NCI-H2029 (cell line): ENCODE results near the gene GRM1.
"Not testable (repeated sequence)": the region's sequence is repeated elsewhere in the genome, so short reads cannot be mapped to it uniquely, and the experiment has no call there.

Experiments used
- DNase-seq: peaks from one replicate; lab custom pipeline; 2025; lab: John Stamatoyannopoulos, UW

GRM1 gene

GRCh38 chr6:146194434-146194833 lies 165.6 kb downstream of the GRM1 start:
- DNase-seq, result no peak

- DNase-seq, result no peak
Observed at GRCh38 chr6:146200176-146200575, 171.3 kb downstream of the GRM1 start.

DNA sequence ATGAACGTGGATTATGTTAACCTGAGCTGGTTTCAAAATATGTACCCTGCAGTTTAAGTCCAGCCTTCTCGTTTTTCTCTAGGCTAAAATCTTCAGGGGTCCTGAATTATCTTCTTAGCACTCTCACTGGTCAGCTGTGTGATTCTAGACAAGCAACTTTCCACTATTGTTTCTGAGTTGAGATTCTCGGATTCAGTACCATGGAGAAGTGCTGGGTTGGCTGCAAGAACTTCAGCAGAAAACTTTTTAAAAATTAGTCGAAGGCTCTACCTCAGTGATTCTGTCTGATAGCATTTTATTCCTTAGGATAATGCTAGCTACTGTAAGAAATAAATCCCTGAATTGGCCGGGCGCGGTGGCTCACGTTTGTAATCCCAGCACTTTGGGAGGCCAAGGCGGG lies 173.7 kb downstream of the GRM1 start:
- no peak for DNase-seq

- DNase-seq, result no peak
Observed at GRCh38 chr6:146209942-146210341, 181.1 kb downstream of the GRM1 start.

GRCh38 chr6:146210406-146211083 lies 181.7 kb downstream of the GRM1 start:
- DNase-seq, result no peak

GRCh38 chr6:146211646-146212045 lies 182.8 kb downstream of the GRM1 start:
- no peak for DNase-seq

- DNase-seq, result no peak
Observed at GRCh38 chr6:146212781-146213180, 183.9 kb downstream of the GRM1 start.

- DNase-seq, result no peak
Observed at GRCh38 chr6:146219101-146219500, 190.2 kb downstream of the GRM1 start.

DNA sequence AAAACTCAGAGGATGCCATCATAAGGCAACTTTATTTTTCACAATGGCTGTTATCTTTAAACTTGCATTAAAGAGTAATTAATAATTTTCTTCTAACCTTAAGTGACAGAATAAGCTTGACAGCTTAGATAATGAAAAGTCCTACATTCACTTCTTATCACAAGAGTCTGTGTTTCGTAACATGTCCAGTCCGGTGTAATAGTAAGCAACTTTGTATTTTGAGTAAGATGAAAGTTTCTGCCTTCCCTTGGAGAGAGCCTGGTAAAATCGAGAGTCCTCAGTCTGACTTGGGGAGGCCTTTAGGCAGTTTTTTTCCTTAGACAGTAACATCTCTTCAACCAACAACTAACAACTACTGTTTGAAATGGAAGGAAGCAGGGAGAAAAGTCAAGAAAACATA lies 195.6 kb downstream of the GRM1 start:
- DNase-seq, result no peak

- DNase-seq, result no peak
Observed at GRCh38 chr6:146224988-146225387, 196.1 kb downstream of the GRM1 start.

DNA sequence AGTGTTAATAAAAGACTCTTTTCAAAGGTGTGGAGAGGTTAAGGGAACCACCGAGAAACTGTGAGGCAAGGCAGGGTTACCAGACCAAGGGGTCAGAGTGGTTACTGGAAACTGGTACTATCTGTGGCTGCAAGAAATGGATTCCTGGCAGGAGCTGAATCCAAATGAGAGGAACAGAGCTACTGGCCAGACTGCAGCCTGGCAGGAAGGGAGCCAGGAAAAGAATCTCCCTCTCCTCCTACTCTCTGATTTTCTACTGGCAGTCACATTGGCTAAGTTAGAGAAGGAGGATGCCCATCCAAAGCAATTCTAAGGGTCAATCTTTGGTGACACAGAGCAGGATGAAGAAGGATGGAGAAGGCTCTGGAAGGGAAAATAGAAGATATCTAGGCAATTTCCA lies 211.5 kb downstream of the GRM1 start:
- DNase-seq, result no peak

DNA sequence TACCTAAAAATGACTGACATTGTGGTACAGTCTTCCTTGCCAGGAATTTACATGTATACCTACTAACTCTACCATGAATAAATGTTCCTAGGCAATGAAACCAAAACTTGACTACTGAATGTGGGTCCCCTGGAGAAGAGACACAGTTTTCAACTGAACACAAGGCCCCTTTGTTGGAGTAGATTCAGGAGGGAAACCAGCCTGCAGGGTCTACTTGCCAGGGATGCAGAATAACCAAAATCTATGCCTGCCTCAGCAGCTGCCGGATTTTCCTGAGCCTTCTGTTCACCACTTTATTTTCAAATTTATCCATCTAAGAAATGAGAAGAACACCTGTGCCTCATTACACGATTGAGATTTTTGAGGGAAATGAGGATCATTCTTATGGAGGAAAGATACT lies 211.9 kb downstream of the GRM1 start:
- DNase-seq, result no peak

GRCh38 chr6:146243646-146244045 lies 214.8 kb downstream of the GRM1 start:
- DNase-seq, result not testable (repeated sequence)

- no peak for DNase-seq
Observed at GRCh38 chr6:146244630-146245143, 215.8 kb downstream of the GRM1 start.

GRCh38 chr6:146246028-146246427 lies 217.2 kb downstream of the GRM1 start:
- DNase-seq, result no peak

- DNase-seq, result no peak
Observed at GRCh38 chr6:146253691-146254090, 224.8 kb downstream of the GRM1 start.

DNA sequence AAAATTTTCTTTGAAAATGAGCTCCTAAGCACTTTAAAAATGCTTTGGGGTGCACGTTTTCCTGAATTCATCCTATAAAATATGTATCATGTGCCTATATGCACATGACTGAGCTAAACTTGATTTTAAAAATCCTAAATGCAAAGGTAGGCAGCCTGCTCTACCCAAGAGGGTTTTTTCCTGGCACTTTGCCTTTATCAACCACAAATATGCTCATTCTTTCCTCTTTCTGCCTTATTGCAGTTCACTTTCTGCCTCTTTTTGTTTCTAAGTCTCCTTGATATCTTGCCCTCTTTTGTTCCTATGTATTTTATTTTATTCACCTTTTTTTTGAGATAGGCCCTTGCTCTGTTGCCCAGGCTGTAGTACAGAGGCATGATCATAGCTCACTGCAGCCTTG lies 229.3 kb downstream of the GRM1 start:
- no peak for DNase-seq

GRCh38 chr6:146260886-146261285 lies 232.0 kb downstream of the GRM1 start:
- no peak for DNase-seq

DNA sequence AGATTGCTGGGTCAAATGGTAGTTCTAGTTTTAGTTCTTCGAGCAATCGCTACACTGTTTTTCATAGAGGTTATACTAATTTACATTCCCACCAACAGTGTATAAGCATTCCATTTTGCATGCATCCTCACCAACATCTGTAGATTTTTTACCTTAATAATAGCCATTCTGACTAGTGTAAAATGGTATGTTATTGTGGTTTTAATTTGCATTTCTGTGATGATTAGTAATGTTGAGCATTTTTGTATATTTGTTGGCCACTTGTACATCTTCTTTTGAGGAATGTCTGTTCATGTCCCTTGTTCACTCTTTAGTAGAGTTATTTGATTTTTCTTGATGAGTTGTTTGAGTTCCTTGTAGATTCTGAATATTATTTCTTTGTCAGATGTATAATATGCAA lies 236.2 kb downstream of the GRM1 start:
- DNase-seq, result no peak

DNA sequence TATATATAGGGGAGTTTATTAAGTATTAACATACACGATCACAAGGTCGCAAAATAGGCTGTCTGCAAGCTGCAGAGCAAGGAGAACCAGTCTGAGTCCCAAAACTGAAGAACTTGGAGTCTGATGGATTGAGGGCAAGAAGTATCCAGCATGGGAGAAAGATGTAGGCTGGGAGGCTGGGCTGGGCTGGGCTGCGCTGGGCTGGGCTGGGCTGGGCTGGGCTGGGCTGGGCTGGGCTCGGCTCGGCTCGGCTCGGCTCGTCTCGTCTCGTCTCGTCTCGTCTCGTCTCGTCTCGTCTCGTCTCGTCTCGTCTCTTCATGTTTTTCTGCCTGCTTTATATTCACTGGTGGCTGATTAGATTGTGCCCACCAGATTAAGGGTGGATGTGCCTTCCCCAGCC lies 238.6 kb downstream of the GRM1 start:
- no peak for DNase-seq

- DNase-seq, result no peak
Observed at GRCh38 chr6:146267946-146268345, 239.1 kb downstream of the GRM1 start.

DNA sequence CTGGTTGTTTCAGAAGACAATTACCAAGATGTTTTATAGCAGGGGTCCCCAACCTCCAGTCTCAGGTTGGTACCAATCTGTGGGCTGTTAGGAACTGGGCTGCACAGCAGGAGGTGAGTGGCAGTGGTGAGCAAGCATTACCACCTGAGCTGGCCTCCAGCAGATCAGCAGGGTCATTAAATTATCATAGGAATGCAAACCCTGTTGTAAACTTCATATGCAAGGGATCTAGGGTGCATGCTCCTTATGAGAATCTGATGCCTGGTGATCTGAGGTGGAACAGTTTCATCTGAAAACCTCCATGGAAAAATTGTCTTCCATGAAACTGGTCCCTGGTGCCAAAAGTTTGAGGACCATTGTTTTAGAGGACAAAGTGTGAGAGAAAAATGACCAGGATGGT lies 240.6 kb downstream of the GRM1 start:
- DNase-seq, result no peak

DNA sequence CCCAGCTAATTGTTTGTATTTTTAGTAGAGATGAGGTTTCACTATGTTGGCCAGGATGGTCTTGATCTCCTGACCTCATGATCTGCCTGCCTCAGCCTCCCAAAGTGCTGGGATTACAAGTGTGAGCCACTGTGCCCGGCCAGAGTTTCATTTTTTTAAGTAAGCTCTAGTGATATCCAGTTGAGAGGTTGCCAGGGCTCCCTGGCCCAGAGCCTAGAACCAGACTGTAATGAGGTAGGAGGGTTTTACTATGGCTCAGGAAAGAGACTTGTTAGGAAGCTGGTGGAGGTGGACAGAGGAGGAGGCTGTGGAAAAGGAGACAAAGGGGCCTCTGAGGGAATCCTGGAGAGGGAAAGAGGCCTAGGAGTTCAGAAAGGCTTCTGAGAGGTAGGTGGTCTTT lies 242.3 kb downstream of the GRM1 start:
- DNase-seq, result not testable (repeated sequence)

DNA sequence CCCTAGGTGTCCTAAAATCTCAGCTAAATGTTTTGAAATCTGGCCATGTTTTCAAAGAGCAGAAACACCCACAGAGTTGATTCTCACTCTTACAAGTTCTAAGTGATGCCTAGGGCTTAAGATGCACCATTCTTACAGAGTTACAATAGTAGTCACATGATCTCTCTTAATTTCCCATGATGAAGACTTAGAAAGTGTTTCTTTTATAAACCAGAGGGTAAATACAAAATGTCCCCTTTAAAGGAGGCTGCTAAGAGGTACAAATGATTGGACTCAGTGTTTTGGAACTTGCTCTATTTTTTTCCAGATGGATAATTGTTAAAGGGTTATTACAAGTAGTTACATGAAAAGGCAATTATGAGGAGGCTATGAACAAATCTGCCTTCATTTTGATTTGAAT lies 244.6 kb downstream of the GRM1 start:
- no peak for DNase-seq
